ENCODE data around the gene XRCC1.
"Not testable (repeated sequence)": the region's sequence is repeated elsewhere in the genome, so short reads cannot be mapped to it uniquely, and the experiment has no call there.

The XRCC1 gene

GRCh38 chr19:43574424-43575155, 737 bp downstream of the XRCC1 start:
- no peak for FAIRE-seq

DNA sequence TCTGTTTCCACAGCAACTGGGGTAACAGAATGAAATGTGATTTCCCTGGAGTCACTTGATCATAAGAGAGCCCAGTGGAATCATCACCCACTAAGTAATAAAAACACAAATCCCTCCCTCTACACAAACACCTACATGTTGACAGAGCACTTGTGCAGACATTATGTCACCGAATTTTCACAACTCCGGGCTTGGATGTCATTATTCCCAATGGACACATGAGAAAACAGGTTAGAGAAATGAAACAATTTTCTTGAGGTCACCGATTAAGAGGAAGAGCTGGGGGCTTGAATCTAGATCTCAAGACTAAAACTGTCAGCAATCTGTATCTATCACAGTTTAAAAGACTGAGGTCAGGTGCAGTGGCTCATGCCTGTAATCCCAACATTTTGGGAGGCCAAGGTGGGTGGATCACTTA, 3.1 kb downstream of the XRCC1 start:
- no peak for FAIRE-seq

DNA sequence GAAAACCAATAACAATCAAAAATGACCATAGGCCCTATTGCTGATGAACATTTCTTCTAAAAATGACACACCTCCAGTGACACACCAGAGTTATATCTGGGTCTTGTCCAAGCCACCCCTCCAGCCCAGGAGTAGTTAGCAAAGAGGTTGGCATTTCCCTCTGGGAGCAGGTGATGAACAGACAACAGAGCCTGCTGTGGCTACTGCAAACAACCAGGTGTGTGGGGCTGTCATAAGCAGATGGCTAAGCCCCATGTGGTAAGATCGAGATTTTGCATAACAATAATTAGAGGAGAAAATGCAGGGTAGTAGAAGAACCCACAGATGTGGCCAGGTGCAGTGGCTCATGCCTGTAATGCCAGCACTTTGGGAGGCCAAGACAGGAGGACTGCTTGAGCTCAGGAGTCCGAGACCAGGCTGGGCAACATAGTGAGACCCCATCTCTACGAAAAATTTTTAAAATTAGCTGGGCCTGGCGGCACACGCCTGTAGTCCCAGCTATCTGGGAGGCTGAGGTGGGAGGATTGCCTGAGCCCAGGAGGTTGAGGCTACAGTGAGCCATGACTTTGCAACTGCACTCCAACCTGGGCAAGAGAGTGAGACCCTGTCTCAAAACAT, 5.0 kb downstream of the XRCC1 start:
- no peak for FAIRE-seq

GRCh38 chr19:43569657-43570056, 5.7 kb downstream of the XRCC1 start:
- FAIRE-seq, result no peak

DNA sequence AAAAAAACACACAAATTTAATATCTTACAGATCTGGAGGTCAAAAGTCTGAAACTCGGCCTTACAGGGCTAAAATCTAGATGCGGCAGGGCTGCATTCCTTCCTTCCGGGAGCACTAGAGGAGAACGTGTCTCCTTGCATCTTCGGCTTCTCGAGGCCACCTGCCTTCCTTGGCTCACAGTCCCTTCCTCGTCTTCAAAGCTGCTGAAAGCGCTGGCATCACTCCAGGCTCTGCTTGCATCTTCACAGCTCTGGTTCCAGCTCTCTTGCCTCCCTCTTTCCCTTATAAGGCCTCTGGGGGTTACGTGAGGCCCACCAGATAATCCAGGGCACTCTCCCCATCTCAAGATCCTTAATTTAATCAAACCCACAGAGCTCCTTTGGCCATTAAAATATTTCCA, 10.5 kb downstream of the XRCC1 start:
- no peak for FAIRE-seq

- FAIRE-seq, result no peak
Observed at GRCh38 chr19:43563816-43564457, 11.4 kb downstream of the XRCC1 start.

- no peak for FAIRE-seq
Observed at GRCh38 chr19:43562698-43563241, 12.6 kb downstream of the XRCC1 start.

DNA sequence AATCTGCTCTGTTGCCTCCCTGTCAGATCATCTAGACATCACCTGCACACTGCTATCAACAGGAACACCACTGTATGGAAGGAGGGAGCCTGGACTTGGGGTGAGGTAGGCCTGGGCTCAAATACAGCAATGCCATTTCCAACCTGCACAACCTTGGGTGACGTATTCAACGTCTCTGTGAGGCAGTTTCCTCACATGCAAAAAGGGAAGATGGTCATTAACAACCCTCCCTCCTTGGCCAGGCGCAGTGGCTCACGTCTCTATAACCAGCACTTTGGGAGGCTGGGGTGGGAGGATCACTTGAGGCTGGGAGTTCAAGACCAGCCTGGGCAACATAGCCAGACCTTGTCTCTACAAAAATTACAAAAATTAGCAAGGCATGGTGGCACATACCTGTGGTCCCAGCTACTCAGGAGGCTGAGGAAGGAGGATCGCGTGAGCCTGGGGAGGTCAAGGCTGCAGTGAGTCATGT, 13.1 kb downstream of the XRCC1 start:
- FAIRE-seq, result no peak

DNA sequence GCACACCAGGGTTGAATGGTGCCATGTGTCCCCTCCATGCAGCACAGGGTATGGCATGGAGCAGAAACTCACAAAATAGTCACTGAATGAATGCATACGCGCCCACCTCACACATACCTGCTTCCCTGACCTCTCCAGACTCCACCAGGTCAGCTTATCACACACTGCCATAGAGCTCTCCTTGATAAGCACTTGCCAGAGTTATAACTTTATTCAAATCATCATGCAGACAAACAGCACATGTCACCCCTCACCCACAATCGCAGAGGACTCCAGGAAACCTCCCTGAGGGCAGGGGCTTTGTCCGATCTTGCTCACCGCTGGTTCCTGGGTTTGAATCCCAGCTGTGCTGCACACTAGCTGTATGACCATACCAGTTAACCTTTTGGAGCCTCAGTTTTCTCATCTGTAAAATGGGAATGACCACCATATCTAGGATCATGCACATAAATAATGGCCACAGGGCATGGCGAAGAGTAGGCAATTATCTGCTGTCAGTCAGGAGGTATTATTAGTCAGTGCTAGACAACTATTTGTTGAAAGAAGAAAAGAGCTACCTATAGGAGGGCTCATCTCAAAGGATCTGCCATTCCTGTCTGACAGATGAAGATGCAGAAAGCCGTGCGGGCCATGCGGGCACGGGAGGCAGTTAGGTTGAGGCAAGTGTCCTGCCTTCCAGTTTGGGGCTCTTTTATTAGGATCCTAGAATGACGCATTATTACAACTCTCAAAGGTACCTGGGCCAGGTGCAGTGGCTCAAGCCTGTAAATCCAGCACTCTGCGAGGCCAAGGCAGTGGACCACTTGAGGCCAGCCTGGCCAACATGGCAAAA, 14.0 kb downstream of the XRCC1 start:
- FAIRE-seq, result no peak

DNA sequence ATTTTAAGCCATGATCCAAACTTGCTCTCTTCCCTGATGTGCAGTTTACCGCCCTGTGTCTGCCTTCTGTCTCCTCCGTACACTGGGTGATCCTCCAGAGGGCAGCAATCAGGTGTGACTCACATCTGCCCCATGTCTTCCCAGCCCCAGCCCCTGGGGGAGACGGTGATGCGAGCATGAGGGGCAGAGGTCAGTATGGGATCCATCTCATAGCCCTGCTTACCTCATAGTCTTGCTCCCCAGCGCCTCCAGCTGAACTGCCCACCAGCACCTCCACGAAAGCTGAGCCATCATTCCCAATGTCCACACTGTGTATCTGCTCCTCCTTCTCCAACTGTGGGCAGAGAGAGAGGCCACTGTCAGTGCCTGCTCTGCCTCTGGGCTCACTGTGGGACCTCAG, 14.6 kb downstream of the XRCC1 start:
- FAIRE-seq, result no peak

- no peak for FAIRE-seq
Observed at GRCh38 chr19:43555185-43555770, 20.0 kb downstream of the XRCC1 start.

- FAIRE-seq, result no peak
Observed at GRCh38 chr19:43554317-43554895, 20.9 kb downstream of the XRCC1 start.

GRCh38 chr19:43553656-43554055, 21.7 kb downstream of the XRCC1 start:
- no peak for FAIRE-seq

DNA sequence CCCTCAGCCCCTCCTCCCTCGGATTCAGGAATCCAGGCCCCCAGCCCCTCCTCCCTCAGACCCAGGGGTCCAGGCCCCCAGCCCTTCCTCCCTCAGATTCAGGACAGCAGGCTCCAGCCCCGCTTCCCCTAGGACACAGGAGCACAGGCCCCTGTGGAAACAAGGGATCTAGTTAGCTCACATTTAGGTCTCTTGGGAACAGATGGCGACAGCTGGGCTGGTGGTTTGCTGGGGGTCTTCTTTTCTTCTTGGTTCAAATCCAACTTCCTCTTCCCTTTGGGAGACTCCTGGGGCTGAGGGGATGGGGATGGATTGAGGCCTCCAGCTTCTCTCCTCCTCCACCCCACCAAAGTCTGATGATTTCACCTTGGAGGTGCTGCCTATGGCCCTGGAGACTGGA, 22.7 kb downstream of the XRCC1 start:
- no peak for FAIRE-seq

GRCh38 chr19:43552198-43552450, 23.2 kb downstream of the XRCC1 start:
- FAIRE-seq, result no peak

GRCh38 chr19:43551399-43552197, 23.7 kb downstream of the XRCC1 start:
- FAIRE-seq, result no peak

- FAIRE-seq, result no peak
Observed at GRCh38 chr19:43548706-43549105, 26.6 kb downstream of the XRCC1 start.

DNA sequence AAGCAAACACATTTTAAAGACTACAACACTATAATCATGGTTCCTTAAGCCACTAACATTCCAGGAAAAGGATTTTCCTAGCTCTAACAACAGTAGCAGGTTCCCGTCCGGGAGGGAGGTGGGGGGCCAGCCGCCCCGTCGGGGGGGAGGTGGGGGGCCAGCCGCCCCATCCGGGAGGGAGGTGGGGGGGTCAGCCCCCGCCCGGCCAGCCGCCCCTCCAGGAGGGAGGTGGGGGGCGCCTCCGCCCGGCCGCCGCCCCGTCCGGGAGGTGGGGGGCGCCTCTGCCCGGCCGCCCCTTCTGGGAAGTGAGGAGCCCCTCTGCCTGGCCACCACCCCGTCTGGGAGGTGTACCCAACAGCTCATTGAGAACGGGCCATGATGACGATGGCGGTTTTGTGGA, 27.4 kb downstream of the XRCC1 start:
- not testable (repeated sequence) for FAIRE-seq

DNA sequence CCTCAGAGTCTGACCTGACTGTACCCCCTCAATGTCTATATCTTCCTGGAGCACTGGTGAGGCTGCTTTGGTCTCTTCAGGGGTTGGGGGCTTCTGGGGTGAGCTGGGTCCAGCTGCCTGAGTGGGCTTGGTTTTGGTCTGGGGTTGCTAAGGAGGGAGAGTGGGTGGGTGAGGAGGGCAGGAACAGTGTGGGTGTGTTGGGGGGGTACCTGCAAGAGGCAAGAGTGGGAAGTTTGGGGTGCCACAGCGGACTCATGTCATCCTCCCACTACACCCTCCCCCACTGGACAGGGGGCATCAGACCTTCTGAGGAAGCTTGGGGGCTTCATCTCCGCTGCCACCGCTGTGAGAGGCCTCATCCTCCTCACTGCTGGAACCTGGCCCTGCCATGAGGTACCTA, 28.7 kb downstream of the XRCC1 start:
- FAIRE-seq, result no peak

- no peak for FAIRE-seq
Observed at GRCh38 chr19:43545981-43546380, 29.3 kb downstream of the XRCC1 start.

DNA sequence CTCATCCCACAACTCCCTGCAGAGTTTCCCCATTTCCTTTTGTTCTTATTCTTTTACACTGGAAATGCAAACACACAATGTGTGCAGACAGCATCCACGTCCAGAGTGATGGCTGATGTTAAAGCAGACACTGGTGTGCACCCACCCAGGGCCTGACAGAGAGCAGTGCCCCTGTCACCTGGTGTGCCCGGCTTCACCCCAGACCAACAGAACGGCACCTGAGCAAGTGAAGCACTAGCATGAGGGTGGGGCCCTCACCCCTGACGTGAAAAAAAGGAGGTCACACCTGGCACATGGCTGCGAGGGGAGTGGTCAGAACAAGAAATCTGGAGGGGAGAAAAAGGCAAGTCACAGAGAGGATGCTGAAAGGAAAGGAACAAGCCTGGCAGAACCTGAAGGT, 30.1 kb downstream of the XRCC1 start:
- FAIRE-seq, result no peak

All from endometrium (tissue), 2 donors.